Ishikawa (cell line): Measurements from ENCODE around the gene ACAA2.

Source experiments
- CEBPB ChIP-seq: IDR thresholded peaks from 2 replicates; pipeline ENCODE4 v1.6.1; 2012
- CREB1 ChIP-seq: IDR thresholded peaks from 2 replicates; pipeline ENCODE4 v1.6.1; 2012; ENCODE audit warnings: low read depth
- EGR1 ChIP-seq: IDR thresholded peaks from 2 replicates; pipeline ENCODE4 v1.6.1; 2012
- EP300 ChIP-seq: IDR thresholded peaks from 2 replicates; pipeline ENCODE4 v1.6.1; 2012; ENCODE audit warnings: borderline replicate concordance
- FOXM1 ChIP-seq: IDR thresholded peaks from 2 replicates; pipeline ENCODE4 v1.6.1; 2012; ENCODE audit warnings: low read depth, borderline replicate concordance
- MAX ChIP-seq: IDR thresholded peaks from 2 replicates; pipeline ENCODE4 v1.6.1; 2012
- NFIC ChIP-seq: IDR thresholded peaks from 2 replicates; pipeline ENCODE4 v1.6.1; 2012
- RAD21 ChIP-seq: IDR thresholded peaks from 2 replicates; pipeline ENCODE4 v1.6.1; 2012; ENCODE audit warnings: low read depth
- REST ChIP-seq: IDR thresholded peaks from 2 replicates; pipeline ENCODE4 v1.6.1; 2012; ENCODE audit warnings: low read depth, mild to moderate bottlenecking
- TAF1 ChIP-seq: IDR thresholded peaks from 2 replicates; pipeline ENCODE4 v1.6.1; 2012; ENCODE audit warnings: low read depth, mild to moderate bottlenecking
- TCF12 ChIP-seq: IDR thresholded peaks from 2 replicates; pipeline ENCODE4 v1.6.1; 2012; ENCODE audit warnings: low read depth
- TEAD4 ChIP-seq: IDR thresholded peaks from 2 replicates; pipeline ENCODE4 v1.6.1; 2012
- USF1 ChIP-seq: IDR thresholded peaks from 2 replicates; pipeline ENCODE4 v1.6.1; 2012
- YY1 ChIP-seq: IDR thresholded peaks from 2 replicates; pipeline ENCODE4 v1.6.1; 2012; ENCODE audit warnings: low read depth
- ZBTB7A ChIP-seq: IDR thresholded peaks from 2 replicates; pipeline ENCODE4 v1.6.1; 2012; ENCODE audit warnings: low read depth

The ACAA2 gene

GRCh38 chr18:49739275-49739674 lies 74.1 kb downstream of the ACAA2 start:
- TF ChIP-seq NFIC (no peak), YY1 (no peak), CREB1 (no peak), EP300 (no peak), REST (no peak)

- TF ChIP-seq NFIC = no peak
- TF ChIP-seq EP300 = no peak
- no peak for TF ChIP-seq TAF1
- no peak for TF ChIP-seq TEAD4
- no peak for TF ChIP-seq USF1
- TF ChIP-seq TCF12 = no peak
- no peak for TF ChIP-seq RAD21
- no peak for TF ChIP-seq CREB1
- no peak for TF ChIP-seq YY1
- TF ChIP-seq EGR1 = no peak
- TF ChIP-seq REST = no peak
- TF ChIP-seq MAX = no peak
- TF ChIP-seq CEBPB = no peak
- no peak for TF ChIP-seq ZBTB7A
- TF ChIP-seq FOXM1 = no peak
Measured at GRCh38 chr18:49738721-49739120, 74.6 kb downstream of the ACAA2 start.

- TF ChIP-seq YY1 = no peak
Measured at GRCh38 chr18:49734836-49735235, 78.5 kb downstream of the ACAA2 start.

GRCh38 chr18:49733896-49734585 lies 79.3 kb downstream of the ACAA2 start:
- TF ChIP-seq TAF1 (no peak), CEBPB (no peak), TCF12 (no peak), MAX (no peak)

GRCh38 chr18:49733321-49733720 lies 80.0 kb downstream of the ACAA2 start:
- TF ChIP-seq YY1 (no peak), RAD21 (no peak), TAF1 (no peak), MAX (no peak), FOXM1 (no peak), EP300 (no peak), TEAD4 (no peak), TCF12 (no peak), ZBTB7A (no peak), CEBPB (no peak), NFIC (no peak), EGR1 (no peak)
